NOMO-1 treated with DMSO at 0.1 percent for 48 hours (cell line): ENCODE data around the gene TASOR2.

Experiments
- DNase-seq: peaks from one replicate; lab custom pipeline; 2025; ENCODE audit not compliant: unreplicated experiment; lab: John Stamatoyannopoulos, UW

The TASOR2 gene

DNA sequence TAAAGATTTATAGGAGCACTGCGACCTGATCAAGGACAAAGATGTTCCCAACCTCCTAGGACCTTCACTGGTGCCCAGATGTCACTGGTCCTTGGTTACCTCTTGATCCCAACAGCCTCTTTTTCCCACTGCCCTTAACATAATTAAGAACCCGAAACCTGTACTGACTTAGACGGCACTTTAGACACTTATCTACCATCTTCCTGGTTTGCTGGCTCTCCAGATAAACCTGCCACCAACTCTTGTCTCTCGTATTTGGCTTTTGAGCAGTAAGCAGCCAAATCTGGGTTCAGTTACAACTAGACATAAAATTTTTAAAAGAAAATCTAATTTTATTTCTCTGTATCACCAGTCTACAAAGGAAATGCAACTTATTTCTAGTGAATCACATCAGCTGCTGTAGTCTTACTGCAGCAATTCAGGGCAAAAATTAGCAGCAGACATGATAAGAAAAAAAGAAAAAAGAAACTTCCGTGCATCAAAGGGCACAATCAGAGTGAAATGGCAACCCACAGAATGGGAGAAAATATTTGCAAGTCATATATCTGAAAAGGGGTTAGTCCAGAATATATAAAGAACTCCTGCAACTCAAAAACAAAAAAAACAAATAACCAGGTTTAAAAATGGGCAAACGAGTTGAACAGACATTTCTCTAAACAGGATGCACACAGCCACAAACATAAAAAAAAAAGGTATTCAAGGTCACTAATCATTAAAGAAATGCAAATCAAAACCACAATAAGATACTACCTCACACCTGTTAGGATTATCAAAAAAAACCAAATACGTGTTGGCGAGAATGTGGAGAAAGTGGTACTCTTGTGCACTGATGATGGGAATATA is 27.7 kb upstream of the TASOR2 start:
- no peak for DNase-seq

- no peak for DNase-seq
Observed at GRCh38 chr10:5658871-5659618, 25.6 kb upstream of the TASOR2 start.

DNA sequence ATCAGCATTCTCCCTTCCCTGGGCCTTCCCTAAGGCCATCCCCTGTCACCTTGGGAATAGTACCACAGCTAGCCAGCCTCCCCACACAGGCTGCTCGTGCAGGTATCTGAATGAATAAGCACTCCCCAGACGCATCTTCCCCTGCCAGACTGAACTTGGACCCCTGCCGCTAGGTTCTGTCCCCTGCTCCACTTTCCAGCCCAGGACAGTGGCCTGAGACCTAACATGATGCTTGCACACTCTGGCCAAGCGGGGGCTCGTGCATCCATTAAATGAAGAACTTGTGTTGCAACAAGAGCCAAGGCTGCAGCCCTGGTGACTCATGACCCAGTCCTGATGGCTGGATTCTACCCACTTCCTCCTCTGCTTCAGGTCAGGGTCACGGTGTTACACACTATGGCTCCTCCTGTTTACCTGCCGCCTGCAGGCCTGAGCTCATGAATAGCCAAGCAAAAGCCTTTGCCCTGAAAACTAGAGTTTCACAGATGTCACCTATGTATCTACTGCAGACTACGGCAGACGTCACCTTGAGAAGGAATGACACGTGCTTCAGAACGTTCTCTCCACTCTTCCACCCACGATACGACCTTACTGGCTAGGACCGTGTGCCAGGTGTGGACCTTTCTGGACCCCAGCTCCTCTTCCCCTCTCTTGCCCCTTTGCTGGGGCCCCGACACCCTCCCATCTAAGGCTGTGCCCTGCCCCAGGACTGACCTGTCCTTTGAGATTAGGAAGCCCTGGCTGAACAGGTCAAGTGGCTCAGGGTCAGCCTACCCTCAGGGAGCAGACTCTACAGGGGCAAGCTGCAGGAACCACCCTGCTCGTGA is 24.7 kb upstream of the TASOR2 start:
- peak; percentile 93 for DNase-seq

DNA sequence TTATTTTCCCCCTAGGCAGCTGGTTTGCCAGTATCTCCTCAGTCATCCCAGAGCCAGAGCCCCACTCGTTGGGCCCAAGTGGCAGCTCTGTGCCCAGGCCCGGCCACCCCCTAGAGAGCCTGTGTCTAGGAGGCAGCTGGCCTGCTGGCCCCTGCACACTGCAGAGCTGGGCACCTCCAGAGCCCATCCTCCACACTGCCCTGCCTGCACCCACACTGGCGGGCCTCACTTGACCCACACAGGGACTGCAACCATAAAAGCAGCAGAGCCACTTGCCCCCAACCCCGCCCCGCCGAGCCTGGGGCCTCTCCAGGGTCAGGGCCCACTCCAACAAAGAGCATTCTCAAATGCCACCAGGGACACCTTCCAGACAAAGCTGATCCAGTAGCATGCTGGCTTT is 23.6 kb upstream of the TASOR2 start:
- no peak for DNase-seq

DNA sequence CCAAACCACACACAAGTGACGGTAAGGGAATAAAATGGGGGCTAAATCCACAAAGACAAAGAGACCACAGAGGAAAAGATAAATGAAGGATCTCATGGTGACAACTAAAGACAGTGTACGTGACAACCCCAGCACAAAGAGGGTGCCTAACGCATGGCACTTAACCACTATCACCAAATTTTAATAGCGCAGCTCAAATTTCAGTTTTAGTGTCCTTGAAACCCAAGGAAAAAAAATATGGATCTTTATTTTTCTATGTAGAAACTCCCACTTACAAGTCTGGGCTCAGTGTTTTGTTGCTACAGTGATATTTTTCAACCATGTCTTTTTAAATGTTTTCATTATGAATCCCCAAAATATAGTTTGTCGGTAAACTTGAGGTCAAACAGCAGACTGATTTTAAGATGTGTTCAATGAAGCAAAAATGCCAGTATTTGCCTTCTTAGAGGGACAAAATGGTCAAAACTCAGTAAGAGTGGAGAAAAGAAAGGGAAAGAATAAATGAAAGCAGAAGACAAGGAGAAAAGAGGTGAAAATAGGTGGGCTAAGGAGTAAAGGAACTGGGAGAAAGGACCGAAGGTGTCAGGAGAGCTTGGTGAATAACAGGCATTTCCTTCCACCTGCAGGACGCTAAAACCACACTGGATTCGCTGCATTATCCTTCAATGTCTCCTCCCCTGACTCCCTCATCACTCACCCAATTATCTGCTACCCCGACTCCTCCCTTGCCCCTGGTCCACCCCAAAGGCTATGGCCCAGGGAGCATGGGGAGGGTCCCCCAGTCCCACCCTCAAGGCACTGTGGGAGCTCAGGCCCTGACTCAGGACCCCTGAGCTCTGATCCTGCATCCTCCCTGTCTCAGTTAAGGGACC is 21.7 kb upstream of the TASOR2 start:
- DNase-seq = no peak

- no peak for DNase-seq
Observed at GRCh38 chr10:5663692-5664427, 20.8 kb upstream of the TASOR2 start.

GRCh38 chr10:5665373-5666007 is 19.1 kb upstream of the TASOR2 start:
- DNase-seq = peak; percentile 55

GRCh38 chr10:5666008-5666840 is 18.4 kb upstream of the TASOR2 start, which contains the start of gene ASB13:
TSS of gene ASB13 (minus strand) at chr10:5666595. CDS start at chr10:5666551, 44 bp downstream.
- DNase-seq = peak; percentile 51

DNA sequence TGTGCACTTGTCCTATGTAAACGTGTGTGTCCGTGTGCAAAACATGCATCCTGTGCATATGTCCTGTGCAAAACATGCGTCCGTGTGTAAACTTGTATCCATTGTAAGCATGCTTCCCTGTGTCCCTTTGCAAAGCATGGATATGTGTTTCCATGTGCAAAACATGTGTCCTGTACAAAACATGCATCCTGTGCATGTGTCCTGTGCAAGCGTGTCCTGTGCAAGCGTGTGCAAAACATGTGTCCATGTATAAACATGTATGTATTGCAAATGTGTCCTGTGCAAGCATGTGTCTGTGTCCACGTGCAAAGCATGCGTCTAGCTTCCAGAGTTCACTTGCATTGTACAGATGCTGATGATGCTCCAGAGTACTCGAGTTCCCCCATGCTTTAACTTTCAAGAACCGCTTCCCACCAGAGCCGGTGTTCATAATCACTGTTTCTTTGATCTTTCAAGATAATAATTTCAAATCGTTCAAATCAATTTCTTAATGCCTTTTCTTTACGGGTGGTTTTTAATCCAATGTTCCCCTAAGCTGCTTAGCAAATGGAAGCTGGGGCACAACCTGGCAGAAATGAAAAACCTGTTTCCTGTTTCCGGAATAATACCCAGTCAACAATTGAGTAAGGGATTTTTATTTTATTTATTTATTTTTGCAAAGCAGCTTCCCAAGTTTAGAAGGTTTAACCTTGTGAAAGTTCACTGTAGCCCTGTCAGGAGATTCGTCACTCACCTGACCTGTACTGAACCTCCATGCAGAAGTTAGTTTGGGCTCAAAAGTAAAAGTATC is 17.6 kb upstream of the TASOR2 start:
- DNase-seq = no peak

DNA sequence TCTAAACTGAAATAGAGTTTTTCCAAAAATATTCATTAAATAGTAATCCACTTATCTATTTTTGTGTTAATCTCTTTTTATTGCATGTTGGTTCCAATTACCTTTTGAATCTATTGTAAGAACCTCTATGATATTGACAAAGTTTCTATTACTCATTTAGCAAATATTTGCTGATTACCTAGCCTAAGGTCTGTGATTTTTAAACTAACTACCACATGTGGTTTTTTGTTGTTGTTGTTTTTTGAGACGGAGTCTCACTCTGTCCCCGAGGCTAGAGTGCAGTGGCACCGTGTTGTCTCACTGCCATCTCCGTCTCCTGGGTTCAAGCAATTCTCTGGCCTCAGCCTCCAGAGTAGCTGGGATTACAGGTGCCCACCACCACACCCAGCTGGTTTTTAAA is 16.2 kb upstream of the TASOR2 start:
- no peak for DNase-seq

- DNase-seq = no peak
Observed at GRCh38 chr10:5669604-5670003, 15.0 kb upstream of the TASOR2 start.

DNA sequence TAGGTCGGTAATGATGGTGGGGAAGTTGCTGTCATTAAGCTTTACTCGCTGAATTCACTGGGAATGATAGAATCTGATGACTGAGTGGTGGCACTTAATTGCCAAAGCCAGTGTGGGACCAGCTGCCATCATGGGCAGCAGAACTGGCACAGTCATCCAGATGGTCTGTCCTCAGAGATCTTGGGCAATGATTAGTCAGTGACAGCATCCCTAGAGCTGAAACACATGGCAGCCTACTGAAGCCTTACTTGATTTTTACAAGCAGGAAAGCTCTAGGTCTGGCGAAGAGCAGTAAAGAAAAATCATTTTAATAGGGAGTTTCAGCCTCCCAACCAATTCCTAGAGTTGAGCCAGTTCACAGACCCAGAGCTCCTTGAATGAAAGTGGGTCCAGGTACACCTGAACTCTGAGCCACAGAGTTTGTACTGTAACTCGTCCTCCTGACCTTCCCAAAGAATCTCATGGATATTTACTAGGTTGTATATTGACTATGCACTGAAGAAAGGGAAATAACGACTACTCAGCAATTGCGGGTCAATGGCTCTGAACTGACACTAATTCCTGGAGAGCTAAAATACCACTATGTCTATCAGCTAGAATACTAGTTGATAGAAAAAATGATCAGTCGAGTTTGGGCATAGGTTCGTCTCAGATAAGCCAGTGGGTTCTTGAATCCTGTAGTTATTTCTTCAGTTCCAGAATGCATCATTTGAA is 13.8 kb upstream of the TASOR2 start:
- DNase-seq = no peak

DNA sequence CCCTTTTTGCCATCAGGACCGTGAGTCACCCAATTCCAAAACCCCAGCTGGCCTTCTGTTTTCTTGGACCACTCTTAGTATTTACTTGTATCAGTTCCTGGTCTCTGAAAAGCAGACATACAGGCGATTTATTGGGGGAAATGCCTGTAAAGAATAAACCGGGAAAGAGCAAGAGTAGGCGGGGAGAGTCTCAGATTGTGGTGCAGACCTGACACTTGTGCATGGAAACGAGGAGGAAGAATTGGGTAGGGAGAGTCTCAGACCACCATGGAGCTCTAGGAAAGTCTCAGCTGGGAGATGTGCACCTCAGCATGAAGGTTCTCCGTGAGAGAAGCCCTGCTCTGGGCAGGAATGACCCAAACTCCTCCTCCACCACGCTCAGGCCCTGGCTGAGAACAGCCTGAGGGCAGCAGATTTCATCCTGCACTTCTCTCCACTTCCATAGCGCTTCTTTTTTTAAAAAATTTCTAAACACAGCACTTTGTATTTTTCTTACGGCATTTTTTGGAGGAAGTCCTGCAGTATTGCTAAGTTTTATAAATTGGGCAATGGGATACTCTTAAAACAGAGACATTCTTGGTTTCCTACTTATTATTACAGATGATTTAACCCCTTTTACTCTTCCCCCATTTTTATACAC is 6.1 kb upstream of the TASOR2 start:
- DNase-seq = no peak

DNA sequence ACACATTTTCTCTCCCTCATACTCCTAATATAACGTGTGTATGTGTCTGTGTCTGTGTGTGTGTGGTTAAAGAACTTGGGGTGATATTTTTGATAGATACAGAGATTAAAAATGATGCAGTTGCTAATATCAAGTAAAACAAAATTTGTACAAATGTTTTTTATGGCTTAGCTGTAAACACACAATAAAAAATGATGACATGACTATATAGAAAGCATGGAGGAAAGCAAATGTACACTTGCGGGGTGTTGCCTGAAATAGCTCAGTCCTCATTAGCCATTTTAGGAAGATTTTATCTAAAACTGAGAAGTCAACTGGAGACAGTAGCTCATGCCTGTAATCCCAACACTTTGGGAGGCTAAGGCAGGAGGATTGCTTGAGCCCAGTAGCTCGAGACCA is 5.6 kb upstream of the TASOR2 start:
- DNase-seq = no peak

- DNase-seq = no peak
Observed at GRCh38 chr10:5679606-5680005, 5.0 kb upstream of the TASOR2 start.

DNA sequence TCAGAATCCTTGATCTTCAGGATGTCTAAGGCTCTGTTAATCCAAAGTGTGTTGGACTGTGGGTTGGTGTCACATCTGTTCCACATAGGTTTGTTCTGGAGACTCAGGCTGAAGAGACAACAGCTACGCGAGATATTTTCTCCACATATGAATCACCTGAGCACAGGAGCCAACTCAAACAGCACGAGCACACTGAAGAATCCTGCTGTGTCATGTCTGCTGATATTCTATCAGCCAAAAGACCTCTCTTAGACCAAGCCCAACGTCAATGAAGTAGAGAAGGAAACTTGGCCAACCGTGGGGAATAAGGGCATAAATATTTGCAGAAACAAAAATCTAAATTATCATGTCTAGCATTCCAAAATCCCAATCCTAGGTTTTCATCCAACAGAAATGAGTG is 2.7 kb upstream of the TASOR2 start:
- DNase-seq = no peak

- no peak for DNase-seq
Observed at GRCh38 chr10:5683065-5683464, 1.6 kb upstream of the TASOR2 start.
